Cerebellar nuclear complex (tissue), 1 donor: Measurements from ENCODE around the gene HUWE1.

Experiments used
- DNase-seq, 2 experiments: peaks; one replicate each; lab custom pipeline; 2025; lab: John Stamatoyannopoulos, UW

Gene HUWE1

GRCh38 chrX:53621418-53621986 is 65.0 kb downstream of the HUWE1 start:
- DNase-seq, result no peak

GRCh38 chrX:53616946-53617345 is 69.6 kb downstream of the HUWE1 start:
- DNase-seq, result no peak

- DNase-seq, result no peak
Measured at GRCh38 chrX:53606456-53606855, 80.1 kb downstream of the HUWE1 start.

- no peak for DNase-seq
Measured at GRCh38 chrX:53605004-53605403, 81.5 kb downstream of the HUWE1 start.

GRCh38 chrX:53599781-53600396 is 86.6 kb downstream of the HUWE1 start:
- no peak for DNase-seq

GRCh38 chrX:53598169-53598568 is 88.3 kb downstream of the HUWE1 start:
- no peak for DNase-seq

- DNase-seq, result no peak
Measured at GRCh38 chrX:53595266-53595810, 91.2 kb downstream of the HUWE1 start.

GRCh38 chrX:53594354-53594753 is 92.2 kb downstream of the HUWE1 start:
- no peak for DNase-seq

- DNase-seq, result no peak
Measured at GRCh38 chrX:53587795-53588420, 98.6 kb downstream of the HUWE1 start.

GRCh38 chrX:53584891-53585290 is 101.6 kb downstream of the HUWE1 start:
- no peak for DNase-seq

- no peak for DNase-seq
Measured at GRCh38 chrX:53583571-53583970, 102.9 kb downstream of the HUWE1 start.

GRCh38 chrX:53580742-53581504 is 105.6 kb downstream of the HUWE1 start:
- no peak for DNase-seq

- no peak for DNase-seq
Measured at GRCh38 chrX:53571494-53571893, 115.0 kb downstream of the HUWE1 start.

- DNase-seq, result no peak
Measured at GRCh38 chrX:53563324-53563723, 123.2 kb downstream of the HUWE1 start.

GRCh38 chrX:53561912-53562311 is 124.6 kb downstream of the HUWE1 start:
- DNase-seq, result no peak

GRCh38 chrX:53558646-53559045 is 127.9 kb downstream of the HUWE1 start:
- DNase-seq, result no peak

- DNase-seq, result no peak
Measured at GRCh38 chrX:53556868-53557267, 129.7 kb downstream of the HUWE1 start.

GRCh38 chrX:53550756-53551463 is 135.6 kb downstream of the HUWE1 start:
- no peak for DNase-seq

- no peak for DNase-seq
Measured at GRCh38 chrX:53547668-53548067, 138.9 kb downstream of the HUWE1 start.

GRCh38 chrX:53544936-53545335 is 141.6 kb downstream of the HUWE1 start:
- DNase-seq, result no peak

GRCh38 chrX:53538781-53539180 is 147.7 kb downstream of the HUWE1 start:
- no peak for DNase-seq
